ENCODE measurements around the gene RBM33. TPM values are rescaled to one million over a fixed set of nuclear protein-coding genes. Genes with fewer than 3 reads are reported as not detected.

Gene RBM33
- total RNA-seq, 4 donors from 2014 or later: 20.6 to 85.1 (median 38.4) TPM

DNA sequence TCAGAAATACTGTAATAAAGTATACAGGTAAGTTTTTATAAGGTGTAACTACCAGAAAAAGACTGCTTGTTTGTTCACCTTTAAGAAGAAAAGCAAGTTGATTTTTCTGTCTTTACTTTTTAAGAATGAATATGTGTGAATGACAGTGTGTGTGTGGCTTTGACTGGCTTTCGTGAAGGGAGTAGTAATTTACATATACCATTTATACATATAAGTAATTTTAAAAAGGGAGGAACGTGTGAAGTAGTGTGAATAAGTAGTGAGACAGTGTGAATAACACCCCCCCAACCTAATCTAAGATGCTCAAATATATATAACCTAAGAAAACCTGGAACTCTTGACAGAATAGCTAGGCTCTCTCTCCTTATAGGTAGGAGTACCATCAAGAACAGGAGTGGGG is 33.2 kb downstream of the RBM33 start:
- H3K27me3 ChIP-seq: no peaks in the 10 kb centered on the region
- TF ChIP-seq, protein P1, sequence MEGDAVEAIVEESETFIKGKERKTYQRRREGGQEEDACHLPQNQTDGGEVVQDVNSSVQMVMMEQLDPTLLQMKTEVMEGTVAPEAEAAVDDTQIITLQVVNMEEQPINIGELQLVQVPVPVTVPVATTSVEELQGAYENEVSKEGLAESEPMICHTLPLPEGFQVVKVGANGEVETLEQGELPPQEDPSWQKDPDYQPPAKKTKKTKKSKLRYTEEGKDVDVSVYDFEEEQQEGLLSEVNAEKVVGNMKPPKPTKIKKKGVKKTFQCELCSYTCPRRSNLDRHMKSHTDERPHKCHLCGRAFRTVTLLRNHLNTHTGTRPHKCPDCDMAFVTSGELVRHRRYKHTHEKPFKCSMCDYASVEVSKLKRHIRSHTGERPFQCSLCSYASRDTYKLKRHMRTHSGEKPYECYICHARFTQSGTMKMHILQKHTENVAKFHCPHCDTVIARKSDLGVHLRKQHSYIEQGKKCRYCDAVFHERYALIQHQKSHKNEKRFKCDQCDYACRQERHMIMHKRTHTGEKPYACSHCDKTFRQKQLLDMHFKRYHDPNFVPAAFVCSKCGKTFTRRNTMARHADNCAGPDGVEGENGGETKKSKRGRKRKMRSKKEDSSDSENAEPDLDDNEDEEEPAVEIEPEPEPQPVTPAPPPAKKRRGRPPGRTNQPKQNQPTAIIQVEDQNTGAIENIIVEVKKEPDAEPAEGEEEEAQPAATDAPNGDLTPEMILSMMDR (IDR thresholded peaks at IDR 0.05): no peak
- TF ChIP-seq POLR2A (IDR thresholded peaks at IDR 0.05): no peak
- no peaks in the 10 kb centered on the region for H3K36me3 ChIP-seq
- H3K4me1 ChIP-seq: no peaks in the 10 kb centered on the region
- H3K9me3 ChIP-seq: no peaks in the 10 kb centered on the region
- no peak overlapping the region for H3K27ac ChIP-seq
- intact Hi-C loops (cut with DNase I; ENCODE audit: low total_unique reads): no loop called here
- DNase-seq: no peak
- H3K4me3 ChIP-seq: no peak overlapping the region

DNA sequence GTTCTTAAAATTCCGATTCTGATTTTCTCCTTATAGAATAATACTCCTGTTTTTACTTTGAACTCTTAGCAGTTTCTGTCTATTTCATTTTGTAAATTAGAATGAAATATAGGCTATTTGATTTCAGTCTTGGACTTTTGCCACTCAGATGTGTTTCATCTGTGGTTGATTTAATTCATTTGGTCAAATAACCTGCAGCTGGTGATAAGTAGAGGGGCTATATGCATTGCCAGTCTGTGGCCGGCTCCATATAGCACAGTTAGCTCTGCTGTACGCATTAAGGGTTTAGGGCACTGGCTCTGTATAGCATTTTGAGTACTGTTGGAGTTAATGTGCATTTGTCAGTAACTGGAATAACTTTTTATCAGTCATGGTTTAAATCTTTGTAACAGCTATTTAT is 35.7 kb downstream of the RBM33 start:
- H3K27me3 ChIP-seq: no peaks in the 10 kb centered on the region
- no peaks in the 10 kb centered on the region for H3K9me3 ChIP-seq
- H3K4me3 ChIP-seq: no peak overlapping the region
- no peaks in the 10 kb centered on the region for H3K36me3 ChIP-seq
- TF ChIP-seq, protein P1 (IDR thresholded peaks at IDR 0.05): no peak
- no peak for TF ChIP-seq POLR2A (IDR thresholded peaks at IDR 0.05)
- H3K4me1 ChIP-seq: no peaks in the 10 kb centered on the region
- intact Hi-C loops (cut with DNase I; ENCODE audit: low total_unique reads): no loop called here
- no peak for DNase-seq
- no peak overlapping the region for H3K27ac ChIP-seq

DNA sequence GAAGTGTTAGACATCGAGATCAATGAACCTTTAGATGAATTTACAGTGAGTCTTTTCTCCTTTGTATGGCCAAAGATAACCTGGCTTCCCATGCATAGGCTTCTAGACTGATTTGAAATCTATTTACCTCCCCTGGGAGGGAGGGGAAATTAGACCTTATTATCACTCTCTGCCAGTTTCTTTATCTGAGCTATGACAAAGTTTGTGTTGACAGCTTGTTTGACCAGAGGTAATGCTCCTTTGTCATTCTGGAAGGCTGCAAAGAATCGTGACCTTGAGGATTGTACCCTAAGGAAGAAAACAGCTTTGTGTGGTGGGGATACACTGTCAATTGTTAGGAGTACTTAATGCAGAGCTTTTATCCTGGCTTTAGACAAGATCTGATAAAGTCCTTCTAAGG is 36.4 kb downstream of the RBM33 start:
- Histone ChIP-seq H3K27me3 (no peaks in the 10 kb centered on the region), H3K27ac (no peak overlapping the region), H3K9me3 (no peaks in the 10 kb centered on the region), H3K4me1 (no peaks in the 10 kb centered on the region), H3K36me3 (no peaks in the 10 kb centered on the region), H3K4me3 (no peak overlapping the region)
- intact Hi-C loops (cut with DNase I; ENCODE audit: low total_unique reads): no loop called here
- TF ChIP-seq, protein P1 (IDR thresholded peaks at IDR 0.05): no peak
- TF ChIP-seq POLR2A (IDR thresholded peaks at IDR 0.05): no peak
- no peak for DNase-seq

DNA sequence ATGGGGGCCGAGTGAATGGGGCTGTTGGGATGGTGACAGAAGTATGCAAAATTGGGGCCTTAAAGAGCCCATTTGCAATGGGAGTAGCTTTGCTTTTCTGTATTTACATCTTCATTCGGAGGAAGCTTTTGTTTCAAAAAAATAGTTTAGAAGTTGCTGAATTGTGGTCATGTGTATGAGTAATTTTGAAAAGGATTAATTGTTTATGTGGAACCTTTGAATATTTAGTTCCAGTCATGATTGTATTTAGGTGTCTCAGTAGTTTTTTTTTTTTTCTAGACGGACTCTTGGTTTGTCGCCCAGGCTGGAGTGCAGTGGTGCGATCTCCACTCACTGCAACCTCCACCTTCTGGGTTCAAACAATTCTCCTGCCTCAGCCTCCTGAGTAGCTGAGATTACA is 37.2 kb downstream of the RBM33 start:
- Histone ChIP-seq H3K27ac (no peak overlapping the region), H3K4me3 (no peak overlapping the region), H3K36me3 (no peaks in the 10 kb centered on the region), H3K27me3 (no peaks in the 10 kb centered on the region), H3K4me1 (no peaks in the 10 kb centered on the region), H3K9me3 (no peaks in the 10 kb centered on the region)
- intact Hi-C loops (cut with DNase I; ENCODE audit: low total_unique reads): no loop called here
- DNase-seq: no peak
- TF ChIP-seq POLR2A (IDR thresholded peaks at IDR 0.05): no peak
- TF ChIP-seq, protein P1 (IDR thresholded peaks at IDR 0.05): no peak

DNA sequence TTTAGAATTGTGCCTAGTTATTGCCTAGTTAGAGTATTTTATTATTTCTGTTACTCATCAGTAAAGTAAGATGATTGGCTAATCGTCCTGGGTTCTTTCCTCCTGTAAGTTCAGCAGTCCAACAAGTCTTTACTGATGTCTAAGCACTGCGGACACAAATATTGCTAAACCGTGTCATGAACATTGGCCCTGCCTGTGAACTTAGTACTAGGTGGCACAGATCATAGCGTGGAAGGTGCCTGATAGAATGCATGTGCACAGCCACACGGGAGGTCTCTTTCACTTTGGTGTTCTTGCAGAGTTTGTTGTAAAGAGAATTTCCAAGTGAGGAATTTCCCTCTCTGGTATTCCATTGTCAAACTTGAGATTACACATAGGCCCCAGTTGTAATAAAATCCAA is 38.0 kb downstream of the RBM33 start:
- Histone ChIP-seq H3K36me3 (no peaks in the 10 kb centered on the region), H3K9me3 (no peaks in the 10 kb centered on the region), H3K4me3 (no peak overlapping the region), H3K27me3 (no peaks in the 10 kb centered on the region), H3K4me1 (no peaks in the 10 kb centered on the region), H3K27ac (no peak overlapping the region)
- intact Hi-C loops (cut with DNase I; ENCODE audit: low total_unique reads): no loop called here
- no peak for DNase-seq
- TF ChIP-seq, protein P1 (IDR thresholded peaks at IDR 0.05): no peak
- no peak for TF ChIP-seq POLR2A (IDR thresholded peaks at IDR 0.05)
